ENCODE results near the gene PLEKHM1.

GRCh38 chr17:45408611-45409421 is 81.7 kb downstream of the PLEKHM1 start:
- TF ChIP-seq, protein P1, sequence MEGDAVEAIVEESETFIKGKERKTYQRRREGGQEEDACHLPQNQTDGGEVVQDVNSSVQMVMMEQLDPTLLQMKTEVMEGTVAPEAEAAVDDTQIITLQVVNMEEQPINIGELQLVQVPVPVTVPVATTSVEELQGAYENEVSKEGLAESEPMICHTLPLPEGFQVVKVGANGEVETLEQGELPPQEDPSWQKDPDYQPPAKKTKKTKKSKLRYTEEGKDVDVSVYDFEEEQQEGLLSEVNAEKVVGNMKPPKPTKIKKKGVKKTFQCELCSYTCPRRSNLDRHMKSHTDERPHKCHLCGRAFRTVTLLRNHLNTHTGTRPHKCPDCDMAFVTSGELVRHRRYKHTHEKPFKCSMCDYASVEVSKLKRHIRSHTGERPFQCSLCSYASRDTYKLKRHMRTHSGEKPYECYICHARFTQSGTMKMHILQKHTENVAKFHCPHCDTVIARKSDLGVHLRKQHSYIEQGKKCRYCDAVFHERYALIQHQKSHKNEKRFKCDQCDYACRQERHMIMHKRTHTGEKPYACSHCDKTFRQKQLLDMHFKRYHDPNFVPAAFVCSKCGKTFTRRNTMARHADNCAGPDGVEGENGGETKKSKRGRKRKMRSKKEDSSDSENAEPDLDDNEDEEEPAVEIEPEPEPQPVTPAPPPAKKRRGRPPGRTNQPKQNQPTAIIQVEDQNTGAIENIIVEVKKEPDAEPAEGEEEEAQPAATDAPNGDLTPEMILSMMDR (IDR thresholded peaks at IDR 0.05), result no peak
- TF ChIP-seq POLR2A (IDR thresholded peaks at IDR 0.05), result no peak
